Measurements from ENCODE around the gene DHX9. TPM values are rescaled to one million over a fixed set of nuclear protein-coding genes. Genes with fewer than 3 reads are reported as not detected.

Gene DHX9
- total and polyA plus RNA-seq, 9 of the 15 experiments (the other 6 are each of a cell fraction or from before 2014, with no cell fraction given), result 100 to 409 (median 294) TPM

- TF ChIP-seq CREB5 (CRISPR knock-in tag; IDR thresholded peaks at IDR 0.05) (no peak), POLR2A (conservative IDR thresholded peaks at IDR 0.05) (peak; percentile 40; the same call in 1 of the 2 replicates), KAT2B (IDR thresholded peaks at IDR 0.05; ENCODE audit: low read depth, low read length) (peak; percentile 96), FOXK2 (conservative IDR thresholded peaks at IDR 0.05 in 1 of 2, IDR thresholded peaks at IDR 0.05 in 1 of 2; ENCODE audit: low read depth in 2 of 2) (no peak), SMC3 (conservative IDR thresholded peaks at IDR 0.05; ENCODE audit: insufficient read depth, low read depth, low read length) (no peak), SFPQ (IDR thresholded peaks at IDR 0.05; ENCODE audit: low read depth, low read length) (no peak), ZNF398 (CRISPR knock-in tag; IDR thresholded peaks at IDR 0.05) (no peak), AFF1 (IDR thresholded peaks at IDR 0.05; ENCODE audit: low read depth in 1 of 2, partially characterized antibody in 2 of 2) (peak in 1 of 2 experiments; percentile 99), IRF1 (CRISPR knock-in tag; IDR thresholded peaks at IDR 0.05; ENCODE audit: borderline replicate concordance) (no peak), SREBF2 (CRISPR knock-in tag; IDR thresholded peaks at IDR 0.05) (no peak), HDAC1 (IDR thresholded peaks at IDR 0.05) (no peak), ZBTB7A (IDR thresholded peaks at IDR 0.05; ENCODE audit: borderline replicate concordance, control insufficient read depth, low read depth, low read length) (no peak), ZNF217 (CRISPR knock-in tag; IDR thresholded peaks at IDR 0.05) (no peak), FOS (IDR thresholded peaks at IDR 0.05; ENCODE audit: extremely low read depth, insufficient read length) (no peak), RUNX1 (IDR thresholded peaks at IDR 0.05; ENCODE audit: low read depth) (no peak), THRB (CRISPR knock-in tag; conservative IDR thresholded peaks at IDR 0.05) (no peak)
Observed at GRCh38 chr1:182869241-182869666, 30.1 kb downstream of the DHX9 start (continued).

All from K562 (cell line).